HG02970 (cell line): Measurements from ENCODE around the gene TENM4.

Experiments
- ATAC-seq: cut with Tn5 transposase; IDR thresholded peaks from one replicate; pipeline ENCODE4 v1.9.1; 2021; ENCODE audit warnings: mild to moderate bottlenecking, moderate library complexity, moderate number of reproducible peaks; ENCODE audit not compliant: unreplicated experiment, low FRiP score

TENM4 gene

DNA sequence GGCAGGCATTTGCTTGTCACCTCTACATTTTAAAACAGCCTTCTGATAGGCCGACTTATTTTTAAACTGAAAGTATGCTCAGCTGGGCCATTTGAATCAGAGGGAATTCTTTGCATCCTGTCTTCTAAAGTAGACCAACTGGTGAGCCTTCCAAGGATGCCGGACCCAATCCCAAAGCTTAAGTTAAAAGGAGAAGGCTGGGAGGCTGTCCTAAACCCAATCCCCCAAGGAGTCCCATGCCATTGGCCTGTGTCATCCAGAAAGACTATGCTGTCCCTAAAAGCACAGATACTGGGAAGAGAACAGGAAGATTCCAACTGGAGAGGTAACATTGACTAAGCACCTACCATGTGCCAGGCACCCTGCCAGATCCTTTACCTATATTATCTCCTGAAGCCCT lies 18.0 kb downstream of the TENM4 start:
- no peak for ATAC-seq

- no peak for ATAC-seq
Measured at GRCh38 chr11:79421820-79422219, 19.0 kb downstream of the TENM4 start.

DNA sequence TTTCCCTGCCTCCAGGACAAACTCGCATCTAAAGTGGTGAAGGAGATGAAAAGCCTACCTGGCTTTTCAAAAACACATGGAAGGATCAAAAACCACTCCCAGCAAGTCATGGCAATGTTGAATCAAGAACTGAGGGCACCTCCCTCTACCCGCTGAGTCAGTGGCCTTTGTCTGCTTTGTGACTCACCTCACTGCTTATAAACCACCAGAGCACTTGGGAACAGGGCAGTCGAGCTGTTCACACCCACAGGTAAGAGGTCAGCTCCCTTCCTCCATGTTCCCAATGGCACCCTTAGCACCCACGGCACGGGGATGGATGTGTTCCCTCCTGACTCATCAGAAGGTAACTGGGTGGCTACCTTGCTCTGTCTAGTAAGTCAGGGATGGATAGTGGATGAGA lies 21.7 kb downstream of the TENM4 start:
- ATAC-seq = no peak

DNA sequence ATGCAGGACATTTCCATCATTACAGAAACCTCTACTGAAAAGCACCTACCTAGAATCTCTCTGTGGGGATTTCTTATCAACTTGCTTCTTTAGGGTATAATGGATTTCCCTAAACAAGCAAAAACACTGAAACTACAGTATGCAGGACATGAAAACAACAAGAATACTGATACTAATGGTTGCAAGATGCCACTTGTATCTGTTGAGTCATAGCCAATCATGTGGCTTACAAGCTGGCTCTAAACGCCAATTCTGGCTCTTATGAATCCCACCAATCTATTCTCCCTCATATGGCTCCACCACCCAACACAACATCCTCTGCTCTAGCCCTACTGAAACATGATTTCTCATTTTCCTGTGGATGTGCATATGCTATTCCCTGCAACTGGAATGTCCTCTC lies 22.6 kb downstream of the TENM4 start:
- no peak for ATAC-seq

DNA sequence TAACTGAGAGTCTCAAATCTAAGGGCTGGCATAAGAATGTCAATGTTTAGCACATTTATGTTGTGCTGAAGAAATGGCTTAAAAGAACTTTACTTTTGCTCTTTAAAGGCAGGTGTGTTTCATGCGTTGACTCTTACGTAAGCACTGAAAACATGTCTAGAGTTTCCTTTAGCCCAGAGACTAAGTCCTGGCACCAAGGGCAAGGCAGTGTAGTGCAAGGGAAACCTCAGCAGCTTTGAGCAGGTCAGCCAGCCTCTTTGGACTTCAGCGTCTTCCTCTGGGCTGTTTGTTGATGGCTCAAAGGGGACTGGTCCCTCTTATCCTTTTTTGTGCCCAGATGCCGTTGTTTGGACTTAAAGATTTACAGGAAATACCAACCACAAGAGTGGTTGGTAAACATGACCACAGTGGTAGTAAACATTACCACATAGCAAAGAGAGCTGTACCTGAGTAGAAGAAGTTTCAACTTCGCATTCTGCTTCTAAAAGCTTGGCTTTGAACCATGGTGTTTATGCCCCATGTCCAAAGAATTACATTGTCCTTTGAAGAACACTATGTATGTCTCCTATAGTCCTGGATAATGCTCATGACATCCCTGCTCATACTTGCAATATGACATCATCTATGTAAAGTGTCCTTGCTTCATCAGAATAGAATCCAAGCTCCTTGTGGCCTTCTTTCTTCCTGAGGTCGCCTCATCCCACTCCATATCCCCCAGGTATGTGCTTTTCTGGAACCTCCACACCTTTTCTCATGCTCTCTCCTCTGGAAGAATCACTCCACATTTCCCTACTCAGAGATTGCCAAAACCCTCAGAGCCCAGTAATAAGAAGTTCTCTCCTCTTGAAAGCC lies 23.5 kb downstream of the TENM4 start:
- ATAC-seq = no peak

DNA sequence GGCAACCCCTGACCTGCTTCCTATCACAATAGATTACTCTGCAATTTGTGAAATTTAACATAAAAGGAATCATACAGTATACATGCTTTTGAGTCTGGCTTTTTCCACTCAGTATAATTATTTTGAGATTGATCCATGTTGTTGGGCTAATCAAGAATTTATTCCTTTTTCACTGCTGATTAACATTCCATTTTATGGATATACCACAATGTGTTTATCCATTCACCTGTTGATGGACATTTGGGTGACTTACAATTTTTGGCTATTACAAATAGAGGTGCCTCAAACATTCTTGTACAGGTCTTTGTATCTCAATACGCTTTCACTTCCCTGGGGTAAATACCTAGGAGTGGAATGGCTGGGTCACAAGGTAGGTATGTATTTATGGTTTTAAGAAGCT lies 24.9 kb downstream of the TENM4 start:
- no peak for ATAC-seq

- ATAC-seq = no peak
Measured at GRCh38 chr11:79415411-79415810, 25.4 kb downstream of the TENM4 start.

GRCh38 chr11:79414644-79415317 lies 26.0 kb downstream of the TENM4 start:
- no peak for ATAC-seq

DNA sequence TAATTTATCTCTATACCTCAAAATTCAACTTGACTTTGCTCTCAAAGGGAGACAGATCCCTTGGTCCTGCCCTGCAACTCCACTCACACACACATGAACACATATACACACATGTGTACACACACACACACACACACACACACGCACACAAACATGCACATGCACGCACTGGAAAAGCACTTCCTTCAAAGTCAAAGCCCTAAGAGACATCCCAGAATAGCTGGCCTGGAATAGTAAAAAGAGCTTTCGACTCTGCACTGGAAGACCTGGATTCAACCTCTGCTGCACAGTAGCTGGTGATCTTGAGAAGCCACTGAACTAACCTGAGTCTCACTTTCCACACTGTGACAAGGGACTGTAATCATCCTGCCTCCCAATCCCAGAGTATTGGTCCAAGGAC lies 26.8 kb downstream of the TENM4 start:
- no peak for ATAC-seq

- ATAC-seq = no peak
Measured at GRCh38 chr11:79413268-79413667, 27.6 kb downstream of the TENM4 start.

- no peak for ATAC-seq
Measured at GRCh38 chr11:79412761-79413160, 28.1 kb downstream of the TENM4 start.

- ATAC-seq = no peak
Measured at GRCh38 chr11:79409330-79409729, 31.5 kb downstream of the TENM4 start.

- ATAC-seq = peak; percentile 78
Measured at GRCh38 chr11:79406376-79406775, 34.5 kb downstream of the TENM4 start.

GRCh38 chr11:79404806-79405205 lies 36.0 kb downstream of the TENM4 start:
- ATAC-seq = no peak

- ATAC-seq = no peak
Measured at GRCh38 chr11:79404325-79404724, 36.5 kb downstream of the TENM4 start.

GRCh38 chr11:79403839-79404238 lies 37.0 kb downstream of the TENM4 start:
- no peak for ATAC-seq

- no peak for ATAC-seq
Measured at GRCh38 chr11:79402912-79403311, 37.9 kb downstream of the TENM4 start.

GRCh38 chr11:79400717-79401330 lies 40.0 kb downstream of the TENM4 start:
- ATAC-seq = no peak

DNA sequence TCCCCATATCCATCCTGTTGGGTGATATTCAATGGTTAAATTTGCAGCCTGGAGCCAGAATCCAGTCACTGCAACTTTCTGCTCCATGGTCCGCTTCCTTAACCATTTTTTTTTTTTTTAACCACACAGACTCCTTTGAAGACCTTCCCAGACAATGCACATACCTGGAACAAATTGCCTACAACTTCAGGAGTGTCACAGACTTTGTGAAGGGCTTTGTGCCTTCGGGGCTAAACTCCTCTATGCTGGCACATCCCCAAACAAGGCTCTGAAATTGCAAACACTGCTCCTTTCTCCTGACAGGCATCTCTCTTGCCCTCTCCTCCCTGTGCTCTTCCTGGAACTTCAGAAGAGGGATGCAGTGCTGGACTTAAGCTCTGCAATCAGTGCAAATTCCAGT lies 40.6 kb downstream of the TENM4 start:
- no peak for ATAC-seq

- no peak for ATAC-seq
Measured at GRCh38 chr11:79397252-79397651, 43.6 kb downstream of the TENM4 start.

DNA sequence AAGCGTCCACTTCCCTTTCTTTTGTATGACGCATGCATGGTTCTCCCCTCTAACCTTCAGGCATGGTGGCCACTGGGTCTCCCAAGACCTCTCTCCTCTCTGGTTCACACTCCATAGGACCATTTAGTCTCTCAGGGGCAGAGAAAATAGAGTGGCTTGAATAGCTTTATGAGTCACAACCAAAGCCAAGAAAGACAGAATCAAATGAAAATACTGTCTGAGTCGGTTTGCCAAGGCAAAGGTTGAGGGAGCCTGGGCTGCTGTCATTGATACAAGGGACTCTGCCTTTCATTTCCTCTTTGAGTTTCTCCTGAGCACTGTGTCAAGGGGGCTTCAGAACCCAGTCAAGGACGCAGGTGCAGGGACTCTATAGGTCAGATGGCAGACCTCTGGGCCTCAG lies 44.2 kb downstream of the TENM4 start:
- ATAC-seq = no peak

GRCh38 chr11:79396001-79396400 lies 44.8 kb downstream of the TENM4 start:
- ATAC-seq = no peak
